IMR-90 (cell line): ENCODE data around the gene SYS1.

Source experiments
- CEBPB ChIP-seq: IDR thresholded peaks from 2 replicates; pipeline ENCODE4 v1.6.1; 2012; ENCODE audit warnings: low read depth, low read length, improper control_type of control experiment
- CTCF ChIP-seq: conservative IDR thresholded peaks from 2 replicates; pipeline ENCODE4 v1.5.1; 2012; ENCODE audit warnings: mild to moderate bottlenecking, low read depth, low read length, improper control_type of control experiment
- FOS ChIP-seq: fragments of 150-350 bp; IDR thresholded peaks from 2 replicates; pipeline ENCODE4 v1.6.1; 2016; ENCODE audit warnings: low read depth, low read length
- MAFK ChIP-seq: IDR thresholded peaks from 2 replicates; pipeline ENCODE4 v1.6.1; 2012; ENCODE audit warnings: low read depth, low read length, improper control_type of control experiment
- MAZ ChIP-seq: IDR thresholded peaks from 2 replicates; pipeline ENCODE4 v1.6.1; 2012; ENCODE audit warnings: low read depth, mild to moderate bottlenecking, low read length, improper control_type of control experiment, moderate library complexity, borderline replicate concordance
- MXI1 ChIP-seq: IDR thresholded peaks from 2 replicates; pipeline ENCODE4 v1.6.1; 2012; ENCODE audit warnings: low read depth, mild to moderate bottlenecking, low read length, moderate library complexity, borderline replicate concordance
- POLR2A ChIP-seq: IDR thresholded peaks from 2 replicates; pipeline ENCODE4 v1.6.1; 2012; ENCODE audit warnings: mild to moderate bottlenecking, low read depth, low read length
- RAD21 ChIP-seq: IDR thresholded peaks from 2 replicates; pipeline ENCODE4 v1.6.1; 2012; ENCODE audit warnings: low read length, improper control_type of control experiment
- RFX5 ChIP-seq: IDR thresholded peaks from 2 replicates; pipeline ENCODE4 v1.8.0; 2012; ENCODE audit warnings: low read depth, mild to moderate bottlenecking, low read length, moderate library complexity

GRCh38 chr20:45390931-45391330 is 28.0 kb downstream of the SYS1 start:
- no peak for TF ChIP-seq POLR2A
- no peak for TF ChIP-seq CTCF
- TF ChIP-seq RFX5, result no peak
- no peak for TF ChIP-seq CEBPB
- no peak for TF ChIP-seq FOS
- no peak for TF ChIP-seq RAD21
- TF ChIP-seq MAFK, result no peak
- no peak for TF ChIP-seq MAZ
- TF ChIP-seq MXI1, result no peak
